WTC11 (cell line): ENCODE results near the gene FHIP1B. TPM values are rescaled to one million over a fixed set of nuclear protein-coding genes. Genes with fewer than 3 reads are reported as not detected.

Source experiments
- ATAC-seq: fragments of 200-7000 bp; cut with Tn5 transposase; 2 replicates; pipeline ENCODE4 v1.10.0; 2021; ENCODE audit warnings: mild to moderate bottlenecking, moderate library complexity
- CTCF ChIA-PET: fragments of 300-600 bp; sonication (Branson Sonifier 250); formaldehyde crosslinking; loops from one replicate; lab custom pipeline; 2021; ENCODE audit warnings: antibody characterized with exemption; lab: Charles Lee
- POLR2A ChIA-PET: fragments of 350-600 bp; sonication (Branson Sonifier 250); formaldehyde crosslinking; loops from one replicate; lab custom pipeline; 2021; ENCODE audit warnings: antibody characterized with exemption; lab: Charles Lee
- DNase-seq: peaks from one replicate; pipeline ENCODE4 v3.0.0; 2021; ENCODE audit warnings: low spot score
- H3K27ac Mint-ChIP-seq: 2 replicates; pipeline ENCODE4 v1.8.0; 2021; ENCODE audit warnings: mixed read lengths
- H3K27me3 Mint-ChIP-seq: 2 replicates; pipeline ENCODE4 v1.8.0; 2021; ENCODE audit warnings: low read depth, mild to moderate bottlenecking, moderate library complexity, mixed read lengths
- H3K36me3 Mint-ChIP-seq: 2 replicates; pipeline ENCODE4 v1.8.0; 2021; ENCODE audit warnings: mixed read lengths
- H3K4me1 Mint-ChIP-seq: 2 replicates; pipeline ENCODE4 v1.8.0; 2022; ENCODE audit warnings: mixed read lengths
- H3K4me3 Mint-ChIP-seq: 2 replicates; pipeline ENCODE4 v1.8.0; 2021; ENCODE audit warnings: mild to moderate bottlenecking, moderate library complexity, mixed read lengths
- H3K9me3 Mint-ChIP-seq: 2 replicates; pipeline ENCODE4 v1.8.0; 2021; ENCODE audit warnings: mixed read lengths
- ATF1 ChIP-seq: sonication (generic); formaldehyde crosslinking; IDR thresholded peaks from 2 replicates; pipeline ENCODE4 v1.8.1; 2023; ENCODE audit warnings: mild to moderate bottlenecking, moderate library complexity, missing genetic modification reagents
- ELF4 ChIP-seq: sonication (generic); formaldehyde crosslinking; IDR thresholded peaks from 2 replicates; pipeline ENCODE4 v1.8.1; 2022; ENCODE audit warnings: low read depth, mild to moderate bottlenecking, moderate library complexity, missing genetic modification reagents
- GABPB1 ChIP-seq: sonication (generic); formaldehyde crosslinking; IDR thresholded peaks from 2 replicates; pipeline ENCODE4 v1.8.1; 2023; ENCODE audit warnings: mild to moderate bottlenecking, missing genetic modification reagents
- GTF2I ChIP-seq: fragments of 250-450 bp; sonication (Bioruptor Pico); conservative IDR thresholded peaks from 2 replicates; pipeline ENCODE4 v1.4.0; 2021; ENCODE audit warnings: mild to moderate bottlenecking
- HMGA2 ChIP-seq: fragments of 250-450 bp; sonication (Bioruptor Pico); IDR thresholded peaks from 2 replicates; pipeline ENCODE4 v1.4.0; 2021; ENCODE audit warnings: mild to moderate bottlenecking, moderate library complexity
- MLX ChIP-seq: sonication (generic); formaldehyde crosslinking; IDR thresholded peaks from 2 replicates; pipeline ENCODE4 v1.8.1; 2023; ENCODE audit warnings: mild to moderate bottlenecking, missing genetic modification reagents, moderate library complexity
- NFATC4 ChIP-seq: fragments of 250-450 bp; sonication (Bioruptor Pico); IDR thresholded peaks from 2 replicates; pipeline ENCODE4 v1.9.0; 2021; ENCODE audit warnings: mild to moderate bottlenecking
- NFE2L1 ChIP-seq: sonication (generic); formaldehyde crosslinking; IDR thresholded peaks from 2 replicates; pipeline ENCODE4 v1.8.1; 2023; ENCODE audit warnings: missing genetic modification reagents
- NFYB ChIP-seq: sonication (generic); formaldehyde crosslinking; conservative IDR thresholded peaks from 2 replicates; pipeline ENCODE4 v1.8.0; 2022; ENCODE audit warnings: low read depth, missing genetic modification reagents
- NR3C1 ChIP-seq: sonication (generic); formaldehyde crosslinking; conservative IDR thresholded peaks from 2 replicates; pipeline ENCODE4 v1.8.1; 2023; ENCODE audit warnings: low read depth, mild to moderate bottlenecking, missing genetic modification reagents
- TEAD4 ChIP-seq: sonication (generic); formaldehyde crosslinking; IDR thresholded peaks from 2 replicates; pipeline ENCODE4 v1.8.0; 2022; ENCODE audit warnings: mild to moderate bottlenecking, missing genetic modification reagents
- TP53 ChIP-seq: sonication (generic); formaldehyde crosslinking; IDR thresholded peaks from 2 replicates; pipeline ENCODE4 v1.8.1; 2023; ENCODE audit warnings: mild to moderate bottlenecking, missing genetic modification reagents
- USF2 ChIP-seq: sonication (generic); formaldehyde crosslinking; IDR thresholded peaks from 2 replicates; pipeline ENCODE4 v1.8.1; 2023; ENCODE audit warnings: mild to moderate bottlenecking, missing genetic modification reagents, moderate library complexity
- ZNF416 ChIP-seq: fragments of 250-450 bp; sonication (Bioruptor Pico); IDR thresholded peaks from 2 replicates; pipeline ENCODE4 v1.9.0; 2021; ENCODE audit warnings: mild to moderate bottlenecking, inconsistent platforms
- ZNF671 ChIP-seq: fragments of 250-450 bp; sonication (Bioruptor Pico); IDR thresholded peaks from 2 replicates; pipeline ENCODE4 v1.8.0; 2021; ENCODE audit warnings: mild to moderate bottlenecking
- total RNA-seq: library from RNA; stranded (reverse); gene quantifications from 3 replicates; pipeline ENCODE4 v1.2.3, GENCODE V29; 2021
- TF ChIP-seq, protein P1 (sequence below): sonication (generic); formaldehyde crosslinking; conservative IDR thresholded peaks from 2 replicates; pipeline ENCODE4 v1.8.1; 2023; ENCODE audit warnings: mild to moderate bottlenecking, low read depth, missing genetic modification reagents, moderate library complexity
- TF ChIP-seq, protein P2 (sequence below): sonication (generic); formaldehyde crosslinking; IDR thresholded peaks from 2 replicates; pipeline ENCODE4 v1.8.1; 2023; ENCODE audit warnings: mild to moderate bottlenecking, missing genetic modification reagents

FHIP1B gene
- total RNA-seq, 1 experiment from 2014 or later = 24.8 TPM

- TF ChIP-seq, protein P1, sequence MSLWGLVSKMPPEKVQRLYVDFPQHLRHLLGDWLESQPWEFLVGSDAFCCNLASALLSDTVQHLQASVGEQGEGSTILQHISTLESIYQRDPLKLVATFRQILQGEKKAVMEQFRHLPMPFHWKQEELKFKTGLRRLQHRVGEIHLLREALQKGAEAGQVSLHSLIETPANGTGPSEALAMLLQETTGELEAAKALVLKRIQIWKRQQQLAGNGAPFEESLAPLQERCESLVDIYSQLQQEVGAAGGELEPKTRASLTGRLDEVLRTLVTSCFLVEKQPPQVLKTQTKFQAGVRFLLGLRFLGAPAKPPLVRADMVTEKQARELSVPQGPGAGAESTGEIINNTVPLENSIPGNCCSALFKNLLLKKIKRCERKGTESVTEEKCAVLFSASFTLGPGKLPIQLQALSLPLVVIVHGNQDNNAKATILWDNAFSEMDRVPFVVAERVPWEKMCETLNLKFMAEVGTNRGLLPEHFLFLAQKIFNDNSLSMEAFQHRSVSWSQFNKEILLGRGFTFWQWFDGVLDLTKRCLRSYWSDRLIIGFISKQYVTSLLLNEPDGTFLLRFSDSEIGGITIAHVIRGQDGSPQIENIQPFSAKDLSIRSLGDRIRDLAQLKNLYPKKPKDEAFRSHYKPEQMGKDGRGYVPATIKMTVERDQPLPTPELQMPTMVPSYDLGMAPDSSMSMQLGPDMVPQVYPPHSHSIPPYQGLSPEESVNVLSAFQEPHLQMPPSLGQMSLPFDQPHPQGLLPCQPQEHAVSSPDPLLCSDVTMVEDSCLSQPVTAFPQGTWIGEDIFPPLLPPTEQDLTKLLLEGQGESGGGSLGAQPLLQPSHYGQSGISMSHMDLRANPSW (CRISPR knock-in tag) = no peak
- no peak for TF ChIP-seq TP53 (CRISPR knock-in tag)
- no peak for TF ChIP-seq ZNF671 (CRISPR knock-in tag)
- no peak for TF ChIP-seq NFE2L1 (CRISPR knock-in tag)
Measured at GRCh38 chr11:6202041-6202440, 32.4 kb downstream of the FHIP1B start (continued).

DNA sequence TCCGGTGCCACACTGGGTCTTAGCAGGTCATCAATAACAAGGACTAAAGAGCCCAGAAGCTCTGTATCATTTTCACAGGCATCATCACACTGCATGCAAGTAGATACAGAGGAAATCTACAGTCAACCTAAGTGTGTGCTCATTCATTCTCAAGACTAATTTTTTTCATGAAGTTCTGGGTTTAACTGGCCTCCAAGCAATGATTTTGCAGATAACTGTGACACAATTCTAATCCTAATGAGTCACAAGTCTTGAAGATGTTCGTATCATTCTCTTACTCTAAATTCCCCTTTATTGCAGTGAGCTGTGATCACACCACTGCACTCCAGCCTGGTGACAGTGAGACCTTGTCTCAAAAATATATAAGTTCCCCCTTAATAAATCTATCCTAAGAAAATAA lies 33.0 kb downstream of the FHIP1B start:
- Mint-ChIP-seq H3K4me1 (peaks cover 9% of the 10 kb centered on the region), H3K9me3 (no peaks in the 10 kb centered on the region), H3K4me3 (no peak overlapping the region), H3K36me3 (no peaks in the 10 kb centered on the region), H3K27ac (no peak overlapping the region), H3K27me3 (no peaks in the 10 kb centered on the region)
- ATAC-seq (no peak), DNase-seq (no peak)
- ChIA-PET POLR2A (no interaction called here), CTCF (interaction anchor here (0.9 to 1.2 kb wide), 5 partner anchors 28 to 209 kb away, joined by 3 to 4 read pairs (median 3); no protein-coding TSS in a partner anchor)
- no peak for TF ChIP-seq GTF2I (CRISPR knock-in tag)
- no peak for TF ChIP-seq ELF4 (CRISPR knock-in tag)
- no peak for TF ChIP-seq USF2 (CRISPR knock-in tag)
- no peak for TF ChIP-seq GABPB1
- no peak for TF ChIP-seq NFYB (CRISPR knock-in tag)
- TF ChIP-seq ATF1 (CRISPR knock-in tag) = no peak
- no peak for TF ChIP-seq NR3C1 (CRISPR knock-in tag)
- TF ChIP-seq, protein P2, sequence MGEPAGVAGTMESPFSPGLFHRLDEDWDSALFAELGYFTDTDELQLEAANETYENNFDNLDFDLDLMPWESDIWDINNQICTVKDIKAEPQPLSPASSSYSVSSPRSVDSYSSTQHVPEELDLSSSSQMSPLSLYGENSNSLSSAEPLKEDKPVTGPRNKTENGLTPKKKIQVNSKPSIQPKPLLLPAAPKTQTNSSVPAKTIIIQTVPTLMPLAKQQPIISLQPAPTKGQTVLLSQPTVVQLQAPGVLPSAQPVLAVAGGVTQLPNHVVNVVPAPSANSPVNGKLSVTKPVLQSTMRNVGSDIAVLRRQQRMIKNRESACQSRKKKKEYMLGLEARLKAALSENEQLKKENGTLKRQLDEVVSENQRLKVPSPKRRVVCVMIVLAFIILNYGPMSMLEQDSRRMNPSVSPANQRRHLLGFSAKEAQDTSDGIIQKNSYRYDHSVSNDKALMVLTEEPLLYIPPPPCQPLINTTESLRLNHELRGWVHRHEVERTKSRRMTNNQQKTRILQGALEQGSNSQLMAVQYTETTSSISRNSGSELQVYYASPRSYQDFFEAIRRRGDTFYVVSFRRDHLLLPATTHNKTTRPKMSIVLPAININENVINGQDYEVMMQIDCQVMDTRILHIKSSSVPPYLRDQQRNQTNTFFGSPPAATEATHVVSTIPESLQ (CRISPR knock-in tag) = no peak
- TF ChIP-seq NFATC4 (CRISPR knock-in tag) = no peak
- TF ChIP-seq HMGA2 (CRISPR knock-in tag) = no peak
- no peak for TF ChIP-seq ZNF416
- TF ChIP-seq MLX (CRISPR knock-in tag) = no peak
- TF ChIP-seq, protein P1 (CRISPR knock-in tag) = no peak
- no peak for TF ChIP-seq TEAD4
- no peak for TF ChIP-seq TP53 (CRISPR knock-in tag)
